ENCODE data around the gene SLC25A13. TPM values are rescaled to one million over a fixed set of nuclear protein-coding genes. Genes with fewer than 3 reads are reported as not detected.

SLC25A13 gene
- total and polyA plus RNA-seq, 2 of the 13 experiments (the other 11 are each of a cell fraction or from before 2014, with no cell fraction given), result 36.2 to 84.9 TPM

DNA sequence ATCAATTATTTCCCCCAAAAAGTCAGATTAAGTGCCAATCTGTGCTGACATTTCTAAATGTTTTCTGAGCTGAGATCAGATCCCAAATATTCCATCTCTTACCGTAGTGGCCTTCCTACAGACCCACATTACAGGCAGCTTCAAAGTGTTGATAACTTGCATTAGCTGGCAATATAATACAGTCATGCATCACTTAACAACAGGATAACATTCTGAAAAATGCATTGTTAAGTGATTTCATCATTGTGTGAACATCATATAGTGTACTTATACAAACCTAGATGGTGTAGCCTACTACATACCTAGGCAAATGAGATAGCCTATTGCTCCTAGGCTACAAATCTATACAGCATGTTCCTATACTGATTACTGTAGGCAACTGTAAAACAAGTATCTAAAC, 22.4 kb downstream of the SLC25A13 start (continued):
- TF ChIP-seq FOXK2 (IDR thresholded peaks at IDR 0.05) (no peak), ZSCAN22 (CRISPR knock-in tag; IDR thresholded peaks at IDR 0.05) (no peak), PHF20 (CRISPR knock-in tag; IDR thresholded peaks at IDR 0.05) (no peak)

DNA sequence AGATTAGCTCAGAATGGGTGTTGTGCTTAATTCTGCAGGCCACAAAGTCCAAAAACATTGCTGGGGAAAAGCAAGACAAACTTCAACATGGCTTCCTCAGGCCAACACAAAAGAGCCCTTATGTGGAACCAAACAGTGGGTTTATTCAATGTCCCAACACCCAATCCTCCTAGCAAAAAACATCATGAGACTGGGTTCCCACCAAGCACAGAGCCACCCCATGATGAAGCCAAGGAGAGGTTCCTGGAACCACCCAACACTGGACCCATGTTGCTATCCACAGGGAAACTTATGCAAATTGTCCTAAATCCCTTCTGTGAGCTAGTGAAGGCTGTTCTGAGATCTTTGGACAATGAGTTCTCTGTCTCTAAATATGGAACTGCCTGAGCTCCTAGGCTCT, 24.0 kb downstream of the SLC25A13 start:
- FAIRE-seq, result no peak
- Histone ChIP-seq H3K4me1 (ENCODE audit: insufficient read depth, low read length) (peaks cover 60% of the 10 kb centered on the region), H3K79me2 (ENCODE audit: insufficient read depth, low read length) (peaks cover 68% of the 10 kb centered on the region), H3K4me3 (replicated peaks in 1 of 3; ENCODE audit: insufficient read depth in 1 of 3, low read depth in 2 of 3, low read length in 3 of 3) (no peak overlapping the region; a peak in 1 of 6 replicates), H3K4me2 (ENCODE audit: low read depth, low read length) (peak overlapping the region; percentile 52), H3K9ac (ENCODE audit: insufficient read depth, low read depth, low read length) (peak overlapping the region; percentile 40; the same call in 1 of the 2 replicates), H3K36me3 (replicated peaks in 1 of 2; ENCODE audit: control insufficient read depth in 1 of 2, insufficient read depth in 2 of 2, low read length in 2 of 2) (peaks cover 0 to 16% of the 10 kb centered on the region in 2 experiments; a peak in 2 of 5 replicates), H3K27ac (ENCODE audit: extremely low read length, insufficient read depth, low read length) (peak overlapping the region; percentile 71), H3K9me3 (ENCODE audit: low read length) (no peaks in the 10 kb centered on the region), H4K20me1 (ENCODE audit: insufficient read depth, low read length) (no peaks in the 10 kb centered on the region; the same call in 1 of the 2 replicates), H3K27me3 (ENCODE audit: control insufficient read depth in 1 of 2, insufficient read depth in 2 of 2, low read length in 2 of 2) (no peaks in the 10 kb centered on the region), H2AFZ (ENCODE audit: low read length) (no peak overlapping the region)
- POLR2A ChIA-PET, result no interaction called here
- no TSS peak for BruUV-seq (replicated peaks)
- intact Hi-C loops (cut with micrococcal nuclease; ENCODE audit: unreplicated experiment), result no loop called here
- ATAC-seq, result peak; percentile 78
- in situ Hi-C loops (cut with HindIII; ENCODE audit: extremely low pct_ligation_motif_present, low pct_unique_long_range_greater_than_20kb), result no loop called here
- CTCF ChIA-PET (ENCODE audit: low intra/inter-chr PET ratio, low total read pairs), result no interaction called here
- DNase-seq (ENCODE audit: low spot score), result peak; percentile 83
- TF ChIP-seq CBX2 (IDR thresholded peaks at IDR 0.05; ENCODE audit: low read depth, low read length), result no peak
- no peak for TF ChIP-seq CBX2 (CRISPR knock-in tag; IDR thresholded peaks at IDR 0.05; ENCODE audit: low read depth)
- TF ChIP-seq ZNF841 (CRISPR knock-in tag; IDR thresholded peaks at IDR 0.05; ENCODE audit: borderline replicate concordance), result no peak
- TF ChIP-seq, protein P1, sequence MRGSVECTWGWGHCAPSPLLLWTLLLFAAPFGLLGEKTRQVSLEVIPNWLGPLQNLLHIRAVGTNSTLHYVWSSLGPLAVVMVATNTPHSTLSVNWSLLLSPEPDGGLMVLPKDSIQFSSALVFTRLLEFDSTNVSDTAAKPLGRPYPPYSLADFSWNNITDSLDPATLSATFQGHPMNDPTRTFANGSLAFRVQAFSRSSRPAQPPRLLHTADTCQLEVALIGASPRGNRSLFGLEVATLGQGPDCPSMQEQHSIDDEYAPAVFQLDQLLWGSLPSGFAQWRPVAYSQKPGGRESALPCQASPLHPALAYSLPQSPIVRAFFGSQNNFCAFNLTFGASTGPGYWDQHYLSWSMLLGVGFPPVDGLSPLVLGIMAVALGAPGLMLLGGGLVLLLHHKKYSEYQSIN (CRISPR knock-in tag; IDR thresholded peaks at IDR 0.05; ENCODE audit: borderline replicate concordance), result no peak
- no peak for TF ChIP-seq ZSCAN29 (CRISPR knock-in tag; conservative IDR thresholded peaks at IDR 0.05)
- TF ChIP-seq FOXA3 (CRISPR knock-in tag; IDR thresholded peaks at IDR 0.05), result peak; percentile 28; the same call in 1 of the 2 replicates
- TF ChIP-seq, protein P2, sequence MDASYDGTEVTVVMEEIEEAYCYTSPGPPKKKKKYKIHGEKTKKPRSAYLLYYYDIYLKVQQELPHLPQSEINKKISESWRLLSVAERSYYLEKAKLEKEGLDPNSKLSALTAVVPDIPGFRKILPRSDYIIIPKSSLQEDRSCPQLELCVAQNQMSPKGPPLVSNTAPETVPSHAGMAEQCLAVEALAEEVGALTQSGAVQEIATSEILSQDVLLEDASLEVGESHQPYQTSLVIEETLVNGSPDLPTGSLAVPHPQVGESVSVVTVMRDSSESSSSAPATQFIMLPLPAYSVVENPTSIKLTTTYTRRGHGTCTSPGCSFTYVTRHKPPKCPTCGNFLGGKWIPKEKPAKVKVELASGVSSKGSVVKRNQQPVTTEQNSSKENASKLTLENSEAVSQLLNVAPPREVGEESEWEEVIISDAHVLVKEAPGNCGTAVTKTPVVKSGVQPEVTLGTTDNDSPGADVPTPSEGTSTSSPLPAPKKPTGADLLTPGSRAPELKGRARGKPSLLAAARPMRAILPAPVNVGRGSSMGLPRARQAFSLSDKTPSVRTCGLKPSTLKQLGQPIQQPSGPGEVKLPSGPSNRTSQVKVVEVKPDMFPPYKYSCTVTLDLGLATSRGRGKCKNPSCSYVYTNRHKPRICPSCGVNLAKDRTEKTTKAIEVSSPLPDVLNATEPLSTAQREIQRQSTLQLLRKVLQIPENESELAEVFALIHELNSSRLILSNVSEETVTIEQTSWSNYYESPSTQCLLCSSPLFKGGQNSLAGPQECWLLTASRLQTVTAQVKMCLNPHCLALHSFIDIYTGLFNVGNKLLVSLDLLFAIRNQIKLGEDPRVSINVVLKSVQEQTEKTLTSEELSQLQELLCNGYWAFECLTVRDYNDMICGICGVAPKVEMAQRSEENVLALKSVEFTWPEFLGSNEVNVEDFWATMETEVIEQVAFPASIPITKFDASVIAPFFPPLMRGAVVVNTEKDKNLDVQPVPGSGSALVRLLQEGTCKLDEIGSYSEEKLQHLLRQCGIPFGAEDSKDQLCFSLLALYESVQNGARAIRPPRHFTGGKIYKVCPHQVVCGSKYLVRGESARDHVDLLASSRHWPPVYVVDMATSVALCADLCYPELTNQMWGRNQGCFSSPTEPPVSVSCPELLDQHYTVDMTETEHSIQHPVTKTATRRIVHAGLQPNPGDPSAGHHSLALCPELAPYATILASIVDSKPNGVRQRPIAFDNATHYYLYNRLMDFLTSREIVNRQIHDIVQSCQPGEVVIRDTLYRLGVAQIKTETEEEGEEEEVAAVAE (CRISPR knock-in tag; IDR thresholded peaks at IDR 0.05; ENCODE audit: borderline replicate concordance), result no peak
- TF ChIP-seq FOXK2 (IDR thresholded peaks at IDR 0.05), result no peak
- TF ChIP-seq, protein P3, sequence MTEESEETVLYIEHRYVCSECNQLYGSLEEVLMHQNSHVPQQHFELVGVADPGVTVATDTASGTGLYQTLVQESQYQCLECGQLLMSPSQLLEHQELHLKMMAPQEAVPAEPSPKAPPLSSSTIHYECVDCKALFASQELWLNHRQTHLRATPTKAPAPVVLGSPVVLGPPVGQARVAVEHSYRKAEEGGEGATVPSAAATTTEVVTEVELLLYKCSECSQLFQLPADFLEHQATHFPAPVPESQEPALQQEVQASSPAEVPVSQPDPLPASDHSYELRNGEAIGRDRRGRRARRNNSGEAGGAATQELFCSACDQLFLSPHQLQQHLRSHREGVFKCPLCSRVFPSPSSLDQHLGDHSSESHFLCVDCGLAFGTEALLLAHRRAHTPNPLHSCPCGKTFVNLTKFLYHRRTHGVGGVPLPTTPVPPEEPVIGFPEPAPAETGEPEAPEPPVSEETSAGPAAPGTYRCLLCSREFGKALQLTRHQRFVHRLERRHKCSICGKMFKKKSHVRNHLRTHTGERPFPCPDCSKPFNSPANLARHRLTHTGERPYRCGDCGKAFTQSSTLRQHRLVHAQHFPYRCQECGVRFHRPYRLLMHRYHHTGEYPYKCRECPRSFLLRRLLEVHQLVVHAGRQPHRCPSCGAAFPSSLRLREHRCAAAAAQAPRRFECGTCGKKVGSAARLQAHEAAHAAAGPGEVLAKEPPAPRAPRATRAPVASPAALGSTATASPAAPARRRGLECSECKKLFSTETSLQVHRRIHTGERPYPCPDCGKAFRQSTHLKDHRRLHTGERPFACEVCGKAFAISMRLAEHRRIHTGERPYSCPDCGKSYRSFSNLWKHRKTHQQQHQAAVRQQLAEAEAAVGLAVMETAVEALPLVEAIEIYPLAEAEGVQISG (CRISPR knock-in tag; IDR thresholded peaks at IDR 0.05), result no peak
- TF ChIP-seq MTF2 (CRISPR knock-in tag; IDR thresholded peaks at IDR 0.05; ENCODE audit: borderline replicate concordance), result no peak
